LNCAP (cell line): ENCODE measurements around the gene EPHB2.

Source experiments
- TF ChIP-seq, protein P1 (sequence below): fragments of 450-650 bp; IDR thresholded peaks from 2 replicates; pipeline ENCODE4 v1.5.1; 2017; ENCODE audit warnings: mild to moderate bottlenecking

Gene EPHB2

DNA sequence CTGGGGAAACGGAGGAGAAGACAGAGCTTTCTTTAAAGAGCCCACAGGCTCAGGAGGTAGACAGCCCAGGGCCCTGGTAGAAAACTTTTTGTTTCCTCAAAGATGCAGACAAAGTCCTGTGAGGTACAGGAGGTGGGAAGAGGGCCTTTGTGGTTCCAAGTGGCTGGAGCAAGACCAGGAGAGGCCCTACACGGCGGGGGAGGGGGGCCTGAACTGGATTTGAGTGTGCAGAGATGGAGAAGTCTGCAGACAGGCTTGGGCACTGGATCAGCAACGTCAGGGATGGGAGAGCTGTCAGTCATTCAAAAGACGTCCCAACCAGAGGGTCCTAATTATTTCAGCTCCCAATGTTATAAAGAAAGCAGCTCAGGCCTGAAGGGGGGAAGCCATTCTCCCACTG lies 126.2 kb downstream of the EPHB2 start:
- TF ChIP-seq, protein P1, sequence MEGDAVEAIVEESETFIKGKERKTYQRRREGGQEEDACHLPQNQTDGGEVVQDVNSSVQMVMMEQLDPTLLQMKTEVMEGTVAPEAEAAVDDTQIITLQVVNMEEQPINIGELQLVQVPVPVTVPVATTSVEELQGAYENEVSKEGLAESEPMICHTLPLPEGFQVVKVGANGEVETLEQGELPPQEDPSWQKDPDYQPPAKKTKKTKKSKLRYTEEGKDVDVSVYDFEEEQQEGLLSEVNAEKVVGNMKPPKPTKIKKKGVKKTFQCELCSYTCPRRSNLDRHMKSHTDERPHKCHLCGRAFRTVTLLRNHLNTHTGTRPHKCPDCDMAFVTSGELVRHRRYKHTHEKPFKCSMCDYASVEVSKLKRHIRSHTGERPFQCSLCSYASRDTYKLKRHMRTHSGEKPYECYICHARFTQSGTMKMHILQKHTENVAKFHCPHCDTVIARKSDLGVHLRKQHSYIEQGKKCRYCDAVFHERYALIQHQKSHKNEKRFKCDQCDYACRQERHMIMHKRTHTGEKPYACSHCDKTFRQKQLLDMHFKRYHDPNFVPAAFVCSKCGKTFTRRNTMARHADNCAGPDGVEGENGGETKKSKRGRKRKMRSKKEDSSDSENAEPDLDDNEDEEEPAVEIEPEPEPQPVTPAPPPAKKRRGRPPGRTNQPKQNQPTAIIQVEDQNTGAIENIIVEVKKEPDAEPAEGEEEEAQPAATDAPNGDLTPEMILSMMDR: no peak

DNA sequence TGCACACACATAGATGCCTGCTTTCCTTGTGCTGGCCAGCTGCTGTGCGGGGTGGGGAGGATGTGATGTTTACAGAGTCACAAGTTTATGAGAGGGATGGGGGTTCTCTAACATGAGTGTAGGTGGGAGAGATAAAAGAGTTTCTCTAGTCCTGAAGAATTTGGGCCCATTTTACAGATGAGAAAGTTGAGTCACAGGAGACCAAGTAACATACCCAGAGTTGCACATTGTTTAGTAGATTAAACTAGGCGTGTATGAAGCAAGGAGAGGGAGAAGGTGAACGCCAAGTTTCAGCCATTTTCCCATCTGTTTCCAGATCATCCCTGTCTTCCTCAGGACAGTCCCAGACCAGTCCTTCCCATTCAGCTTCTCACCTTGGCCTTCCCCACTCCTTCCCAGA lies 126.7 kb downstream of the EPHB2 start:
- TF ChIP-seq, protein P1: no peak

- TF ChIP-seq, protein P1: no peak
Measured at GRCh38 chr1:22838965-22839364, 128.3 kb downstream of the EPHB2 start.

- TF ChIP-seq, protein P1: no peak
Measured at GRCh38 chr1:22839806-22840205, 129.2 kb downstream of the EPHB2 start.

DNA sequence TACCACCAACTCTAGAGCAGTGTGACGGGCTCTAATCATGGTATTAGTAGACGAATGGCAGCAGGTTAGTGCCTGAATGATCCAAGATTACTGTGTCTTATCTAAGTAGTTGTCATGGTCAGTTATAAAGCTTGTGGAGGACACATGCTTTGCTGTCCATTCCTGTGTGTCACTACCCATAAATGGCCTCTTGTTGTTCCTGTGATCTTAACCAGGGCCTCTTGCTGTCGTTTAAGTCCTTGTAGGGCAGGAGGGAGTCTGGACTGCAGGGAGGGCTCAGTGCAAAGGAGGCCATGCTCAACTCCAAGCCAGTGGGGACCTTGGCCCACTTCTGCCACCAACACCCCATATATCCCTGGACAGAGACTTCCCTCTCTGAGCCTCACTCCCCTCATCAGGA lies 130.5 kb downstream of the EPHB2 start:
- TF ChIP-seq, protein P1: no peak

DNA sequence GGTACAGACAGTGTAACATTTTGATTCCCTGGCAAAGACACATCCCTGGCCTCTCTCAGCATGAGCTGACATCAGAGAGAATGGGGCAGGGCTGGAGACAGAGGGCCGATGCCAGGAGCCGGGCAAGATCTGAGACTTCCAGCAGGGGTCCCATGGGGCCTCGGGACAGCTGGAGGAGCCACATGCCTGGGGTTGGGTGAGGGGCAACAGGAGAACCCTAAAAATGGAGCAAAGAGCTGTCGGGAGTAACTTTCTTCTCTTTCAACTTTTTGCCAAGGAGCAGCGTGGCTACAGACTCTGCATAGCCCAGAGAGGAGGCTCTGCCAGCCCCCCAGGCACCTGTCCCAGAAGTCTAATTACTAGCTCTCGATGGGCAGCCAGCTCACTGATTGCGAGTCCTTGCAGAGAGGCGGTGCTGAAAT lies 131.2 kb downstream of the EPHB2 start:
- TF ChIP-seq, protein P1: no peak

GRCh38 chr1:22844621-22845020 lies 134.0 kb downstream of the EPHB2 start:
- TF ChIP-seq, protein P1: no peak

- TF ChIP-seq, protein P1: no peak
Measured at GRCh38 chr1:22845398-22845935, 134.8 kb downstream of the EPHB2 start.
